Stimulated activated CD8-positive, alpha-beta memory T cell treated with anti-CD3 and anti-CD28 coated beads, Interleukin-2, amount 100 ng/mL, for 48 hours (primary cell): Measurements from ENCODE around the gene TMEM94.
A peak's percentile ranks its signal among the peaks of the same experiment; 100 is the strongest.
"Not testable (repeated sequence)": the region's sequence is repeated elsewhere in the genome, so short reads cannot be mapped to it uniquely, and the experiment has no call there.

ENCODE experiments used
- DNase-seq, 2 donors: peaks; one replicate each; pipeline ENCODE4 v3.0.0-alpha.2; 2020; ENCODE audit warnings: low read depth in 2 of 2

Gene TMEM94

GRCh38 chr17:75476752-75477489 is 20.5 kb downstream of the TMEM94 start:
- DNase-seq = no peak

- not testable (repeated sequence) for DNase-seq
Measured at GRCh38 chr17:75477490-75477862, 21.0 kb downstream of the TMEM94 start.

DNA sequence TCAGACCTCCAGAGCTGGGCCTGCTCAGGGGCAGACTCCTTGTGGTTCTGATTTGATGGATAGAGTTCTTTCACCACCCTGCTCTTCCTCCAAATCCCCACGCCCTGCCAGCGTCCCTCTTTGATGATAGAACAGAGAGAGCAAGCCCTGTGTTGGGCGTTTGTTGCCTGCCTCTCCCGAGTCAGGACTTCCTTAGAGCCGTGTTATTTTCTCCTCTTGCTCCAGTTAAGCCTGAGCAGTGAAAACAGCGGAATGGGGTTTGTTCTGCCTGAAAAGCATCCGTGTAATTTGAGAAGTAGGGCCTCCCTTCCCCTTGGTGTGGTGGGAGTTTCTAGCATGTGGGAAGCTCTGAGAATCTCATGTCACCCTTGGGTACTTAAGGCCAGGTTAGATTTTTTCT is 22.1 kb downstream of the TMEM94 start:
- DNase-seq = no peak

DNA sequence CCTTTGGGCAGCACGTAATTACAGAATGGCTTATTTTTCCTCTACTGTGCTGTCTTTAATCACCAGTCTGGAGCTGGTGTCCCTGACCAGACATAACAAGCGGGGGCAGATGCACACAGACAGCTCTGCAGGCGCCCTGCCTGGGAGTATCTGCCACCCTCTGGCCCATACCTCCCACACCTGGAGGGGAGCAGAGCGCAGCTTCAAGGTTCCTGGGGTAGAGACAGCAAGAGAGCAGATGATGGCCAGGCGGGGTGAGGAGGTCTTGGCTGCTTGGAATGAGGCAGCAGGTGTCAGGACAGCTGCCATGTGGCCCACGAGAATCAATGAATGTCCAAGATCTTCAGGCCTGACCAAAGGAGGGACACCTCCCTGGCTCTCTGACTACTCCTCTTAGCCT is 23.8 kb downstream of the TMEM94 start:
- DNase-seq = no peak

GRCh38 chr17:75481194-75482068 is 25.0 kb downstream of the TMEM94 start:
- DNase-seq = no peak

GRCh38 chr17:75482098-75482942 is 25.9 kb downstream of the TMEM94 start:
- DNase-seq = no peak

DNA sequence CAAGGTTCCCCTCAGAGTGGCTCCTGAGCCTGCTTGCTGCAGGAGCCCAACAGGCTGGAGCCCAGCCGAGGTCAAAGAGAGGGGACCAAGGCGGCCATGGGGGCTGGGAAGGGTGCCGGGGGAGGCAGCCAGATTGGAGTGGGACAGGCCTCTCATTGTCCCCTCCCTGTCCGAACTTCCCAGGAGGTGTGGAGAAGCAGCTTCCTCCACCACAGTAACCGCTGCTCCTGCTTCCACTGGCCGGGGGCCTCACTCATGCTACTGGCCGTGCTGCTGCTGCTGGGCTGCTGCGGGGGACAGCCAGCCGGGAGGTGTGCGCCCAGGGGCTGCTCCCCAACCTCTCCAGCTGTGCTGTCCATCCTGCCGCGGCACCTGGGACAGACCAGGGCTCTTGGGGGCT is 29.3 kb downstream of the TMEM94 start:
- no peak for DNase-seq

DNA sequence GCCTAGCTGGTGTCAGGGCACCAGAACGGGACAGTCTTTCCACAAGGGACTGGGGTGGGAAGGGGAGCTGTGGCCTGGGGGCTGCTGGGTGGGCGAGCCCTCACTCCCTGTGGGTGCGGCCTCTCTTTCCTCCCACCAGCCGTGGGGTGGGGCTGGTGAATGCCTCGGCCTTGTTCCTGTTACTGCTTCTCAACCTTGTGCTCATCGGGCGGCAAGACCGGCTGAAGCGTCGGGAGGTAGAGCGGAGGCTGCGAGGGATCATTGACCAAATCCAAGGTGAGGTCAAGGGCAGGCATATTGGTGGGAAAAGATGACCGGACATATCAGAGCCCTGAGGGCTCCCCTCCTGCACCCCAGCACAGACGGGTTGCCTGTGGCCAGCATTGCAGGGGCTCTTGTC is 29.7 kb downstream of the TMEM94 start:
- no peak for DNase-seq

DNA sequence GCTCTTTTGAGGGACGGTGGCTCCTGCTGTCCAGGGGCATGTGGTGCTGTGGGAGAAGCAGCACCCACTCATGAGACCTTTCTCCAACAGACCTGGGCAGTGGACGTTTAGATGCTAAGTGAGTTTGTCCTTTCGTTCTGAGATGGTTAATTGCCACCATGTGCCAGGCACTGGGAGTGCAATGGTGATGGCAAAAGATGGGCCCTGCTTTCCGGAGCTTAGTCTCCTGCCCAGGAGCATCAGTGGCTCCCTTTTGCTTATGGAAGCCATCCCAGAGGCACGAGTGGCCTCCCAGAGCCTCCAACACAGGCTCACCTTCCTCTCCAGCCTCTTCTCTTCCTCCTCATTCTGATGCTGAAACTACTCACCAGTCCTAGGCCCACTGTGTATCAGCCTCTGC is 30.5 kb downstream of the TMEM94 start:
- DNase-seq = no peak

GRCh38 chr17:75487351-75488070 is 31.1 kb downstream of the TMEM94 start:
- peak; percentile 30 to 32 for DNase-seq

DNA sequence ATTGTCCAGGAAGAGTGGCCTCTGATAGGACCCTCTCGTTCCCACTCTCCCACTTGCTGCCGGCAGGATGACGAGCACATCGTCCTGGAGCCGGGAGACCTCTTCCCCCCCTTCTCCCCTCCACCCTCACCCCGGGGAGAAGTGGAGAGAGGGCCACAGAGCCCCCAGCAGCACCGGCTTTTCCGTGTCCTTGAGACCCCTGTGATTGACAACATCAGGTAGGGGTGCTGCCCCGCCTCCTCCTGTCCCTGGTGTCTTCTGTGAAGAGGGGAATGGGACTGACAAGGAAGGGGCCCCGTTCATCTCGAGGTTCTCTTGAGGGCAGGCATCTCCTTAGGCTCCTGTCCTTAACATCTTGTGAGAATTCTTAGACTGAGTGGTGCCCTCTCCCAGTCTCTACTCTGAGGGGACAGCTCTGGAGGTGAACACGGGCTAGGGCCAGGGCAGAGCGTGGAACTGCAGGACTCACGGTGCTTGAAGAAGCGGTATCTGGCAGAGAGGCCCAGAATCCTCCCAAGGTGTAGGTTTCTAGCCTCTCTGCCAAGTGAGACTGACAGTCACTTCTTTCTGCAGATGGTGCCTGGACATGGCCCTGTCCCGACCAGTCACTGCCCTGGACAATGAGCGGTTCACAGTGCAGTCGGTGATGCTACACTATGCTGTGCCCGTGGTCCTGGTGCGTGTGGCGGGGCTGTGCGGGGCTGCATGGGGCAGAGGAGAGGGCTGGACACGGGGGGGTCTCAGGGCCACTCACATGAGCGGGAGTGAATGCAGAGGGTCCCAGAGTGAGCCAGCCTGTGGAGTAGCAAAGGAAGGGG is 32.5 kb downstream of the TMEM94 start:
- DNase-seq = no peak

DNA sequence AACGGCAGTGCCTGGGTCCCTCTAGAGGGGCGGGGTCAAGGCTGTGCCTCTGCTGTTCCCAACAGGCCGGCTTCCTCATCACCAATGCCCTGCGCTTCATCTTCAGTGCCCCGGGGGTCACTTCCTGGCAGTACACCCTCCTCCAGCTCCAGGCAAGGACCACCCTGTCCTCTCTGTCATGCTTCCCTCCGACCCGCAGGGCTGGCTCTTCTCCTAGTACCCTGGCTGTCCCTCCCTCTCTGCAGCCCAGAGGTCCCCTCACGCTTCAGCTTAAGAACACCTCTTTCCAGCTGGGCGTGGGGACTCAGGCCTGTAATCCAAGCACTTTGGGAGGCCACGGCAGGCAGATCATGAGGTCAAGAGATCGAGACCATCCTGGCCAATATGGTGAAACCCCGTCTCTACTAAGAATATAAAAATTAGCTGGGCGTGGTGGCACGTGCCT is 33.1 kb downstream of the TMEM94 start:
- no peak for DNase-seq

GRCh38 chr17:75490173-75490743 is 33.8 kb downstream of the TMEM94 start:
- DNase-seq = no peak

GRCh38 chr17:75490953-75491649 is 34.7 kb downstream of the TMEM94 start:
- no peak for DNase-seq

DNA sequence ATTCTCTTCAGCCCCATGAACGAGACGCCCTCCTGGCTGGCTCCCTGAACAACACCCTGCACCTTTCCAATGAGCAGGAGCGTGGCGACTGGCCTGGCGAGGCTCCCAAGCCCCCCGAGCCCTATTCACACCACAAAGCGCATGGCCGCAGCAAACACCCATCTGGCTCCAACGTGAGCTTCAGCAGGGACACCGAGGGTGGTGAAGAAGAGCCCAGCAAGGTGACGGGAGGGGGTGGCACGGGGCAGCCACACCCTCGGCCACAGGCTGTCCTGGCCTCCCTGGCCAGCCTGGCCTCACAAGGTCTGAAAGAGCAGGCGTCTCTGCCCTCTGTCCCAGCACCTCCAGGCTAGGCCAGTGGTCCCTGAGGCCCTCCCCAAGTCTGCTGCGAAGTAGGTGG is 35.2 kb downstream of the TMEM94 start:
- DNase-seq = no peak

- DNase-seq = no peak
Measured at GRCh38 chr17:75492555-75493168, 36.2 kb downstream of the TMEM94 start.

GRCh38 chr17:75493476-75494129 is 37.2 kb downstream of the TMEM94 start:
- DNase-seq = no peak

- DNase-seq = no peak
Measured at GRCh38 chr17:75494326-75494877, 38.0 kb downstream of the TMEM94 start.
